ENCODE data around the gene AGAP2.
"Not testable (repeated sequence)": the region's sequence is repeated elsewhere in the genome, so short reads cannot be mapped to it uniquely, and the experiment has no call there.

Gene AGAP2

GRCh38 chr12:57738661-57739237 lies at the start of gene AGAP2:
TSS of gene AGAP2 (minus strand) at chr12:57738742. CDS start at chr12:57738246, 496 bp downstream.
- peak; percentile 48 for DNase-seq

DNA sequence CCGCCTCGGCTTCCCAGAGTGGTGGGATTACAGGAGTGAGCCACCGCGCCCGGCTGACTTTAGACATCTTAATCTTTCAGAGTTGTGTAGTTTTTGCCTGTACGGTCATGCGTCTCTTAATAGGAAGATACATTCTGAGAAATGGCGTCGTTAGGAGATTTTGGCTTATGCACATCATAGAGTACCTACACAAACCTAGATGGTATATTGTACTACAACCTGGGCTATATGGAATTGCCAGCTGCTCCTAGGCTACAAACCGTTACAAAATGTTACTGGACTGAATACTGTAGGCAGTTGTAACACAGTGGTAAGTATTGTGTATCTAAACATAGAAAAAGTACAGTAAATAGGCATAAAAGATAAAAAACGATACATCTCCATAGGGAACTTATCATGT lies 45.3 kb upstream of the AGAP2 start:
- no peak for DNase-seq

DNA sequence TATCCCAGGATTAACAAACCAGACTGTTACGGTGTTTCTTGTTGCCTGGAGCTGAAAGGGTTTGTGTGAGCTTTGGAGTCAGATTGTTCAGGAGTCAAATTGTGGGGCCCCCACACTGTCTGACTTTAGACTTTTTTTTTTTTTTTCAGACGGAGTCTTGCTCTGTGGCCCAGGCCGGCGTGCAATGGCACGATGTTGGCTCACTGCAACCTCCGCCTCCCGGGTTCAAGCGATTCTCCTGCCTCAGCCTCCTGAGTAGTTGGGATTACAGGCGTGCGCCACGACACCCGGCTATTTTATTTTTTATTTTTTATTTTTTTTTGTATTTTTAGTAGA lies 44.9 kb upstream of the AGAP2 start:
- no peak for DNase-seq

DNA sequence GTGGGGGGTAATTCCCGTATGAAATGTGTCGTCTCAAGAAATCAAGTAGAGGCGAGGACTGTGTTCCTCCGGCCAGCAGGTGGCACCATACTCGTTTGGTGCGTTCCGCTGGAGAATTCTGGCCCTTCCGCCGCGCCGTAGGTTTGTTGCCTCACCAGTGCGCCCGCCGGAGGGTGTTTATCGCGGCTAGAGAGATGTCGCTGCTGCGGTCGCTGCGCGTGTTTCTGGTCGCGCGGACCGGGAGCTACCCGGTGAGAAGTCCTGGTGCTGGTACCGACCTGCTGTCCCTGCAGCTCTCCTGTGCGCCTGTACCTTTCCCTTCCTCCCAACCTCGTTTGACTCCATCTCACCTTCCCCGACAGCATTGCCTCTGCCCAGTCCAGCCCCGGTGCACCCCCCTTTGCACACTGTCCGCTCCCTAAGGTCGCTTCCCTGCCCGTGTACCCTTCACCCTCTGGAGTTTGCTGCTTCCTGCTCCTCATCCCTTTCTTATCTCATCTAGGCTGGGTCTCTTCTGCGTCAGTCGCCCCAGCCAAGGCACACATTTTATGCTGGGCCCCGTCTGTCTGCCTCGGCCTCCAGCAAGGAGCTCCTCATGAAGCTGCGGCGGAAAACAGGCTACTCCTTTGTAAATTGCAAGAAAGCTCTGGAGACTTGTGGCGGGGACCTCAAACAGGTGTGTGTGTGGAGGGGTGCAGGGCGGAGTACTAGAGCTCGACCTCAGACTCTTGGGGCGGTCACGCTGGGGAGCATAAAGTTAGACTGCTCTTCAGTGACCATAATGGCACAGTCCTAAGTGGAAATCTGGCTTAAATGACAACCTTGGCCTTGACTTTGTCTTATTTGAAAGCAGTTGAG lies 44.3 kb upstream of the AGAP2 start, which contains the start of gene TSFM:
TSFM (plus strand) TSS at position 180 of the 858 bp plus-strand sequence; CDS start at position 195, 15 bp downstream.
- DNase-seq, result peak; percentile 95

DNA sequence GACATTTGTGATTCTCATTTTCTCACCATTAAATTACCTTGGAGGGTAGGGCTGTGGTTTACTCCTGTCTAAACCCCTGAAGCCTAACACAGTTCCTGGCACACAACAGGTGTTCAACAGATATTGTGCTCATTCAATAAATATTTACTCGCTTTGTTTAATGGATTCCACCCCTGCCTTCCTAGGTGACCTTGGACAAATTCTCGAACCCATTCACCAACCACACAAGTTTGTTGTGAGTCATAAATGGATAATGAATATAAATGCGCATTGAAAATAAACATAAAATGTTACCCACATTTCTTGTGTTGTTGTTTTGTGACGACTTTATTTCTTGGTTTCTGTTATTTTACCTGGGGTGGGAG lies 43.7 kb upstream of the AGAP2 start:
- no peak for DNase-seq

DNA sequence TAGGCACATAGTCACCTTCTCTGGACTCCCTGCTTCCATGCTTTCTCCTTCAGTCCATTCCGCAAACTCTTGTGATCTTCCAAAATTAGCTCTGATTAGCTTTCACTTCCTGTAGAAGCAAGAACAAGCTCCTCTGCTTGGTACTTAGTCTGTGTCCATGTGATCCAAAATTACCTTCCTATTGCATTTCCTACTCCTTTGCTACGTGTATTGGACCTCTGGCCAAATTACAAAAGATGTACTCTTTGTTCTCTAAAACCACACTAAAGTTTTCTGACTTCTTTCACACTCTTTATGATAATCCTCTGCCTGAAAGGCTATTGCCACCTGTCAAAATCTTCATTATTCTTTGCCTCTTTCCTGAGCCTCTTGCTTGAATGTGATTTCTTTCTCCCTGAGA lies 43.3 kb upstream of the AGAP2 start:
- DNase-seq, result no peak

GRCh38 chr12:57781244-57781643 lies 42.7 kb upstream of the AGAP2 start:
- DNase-seq, result no peak

- DNase-seq, result no peak
Measured at GRCh38 chr12:57780284-57780897, 41.8 kb upstream of the AGAP2 start.

- no peak for DNase-seq
Measured at GRCh38 chr12:57779736-57780135, 41.2 kb upstream of the AGAP2 start.

GRCh38 chr12:57777911-57778310 lies 39.4 kb upstream of the AGAP2 start:
- DNase-seq, result no peak

GRCh38 chr12:57777367-57777766 lies 38.8 kb upstream of the AGAP2 start:
- no peak for DNase-seq

DNA sequence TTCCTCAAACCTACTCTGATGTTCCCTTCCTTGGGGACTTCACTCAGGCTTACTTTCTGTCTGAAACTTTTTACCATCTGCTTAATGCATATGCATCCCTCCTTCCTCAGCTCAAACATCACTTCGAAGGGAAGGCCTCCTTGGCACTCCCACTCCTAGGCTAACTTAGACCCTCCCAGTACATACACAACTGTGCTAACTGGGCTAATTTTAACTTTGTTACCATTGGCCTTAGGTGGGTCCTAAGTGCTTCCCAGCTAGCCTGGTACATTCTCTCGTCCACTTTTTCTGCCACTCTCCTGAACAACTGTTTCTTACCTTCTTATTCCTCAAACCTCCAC lies 37.7 kb upstream of the AGAP2 start:
- DNase-seq, result no peak

GRCh38 chr12:57775563-57776246 lies 37.2 kb upstream of the AGAP2 start:
- no peak for DNase-seq

DNA sequence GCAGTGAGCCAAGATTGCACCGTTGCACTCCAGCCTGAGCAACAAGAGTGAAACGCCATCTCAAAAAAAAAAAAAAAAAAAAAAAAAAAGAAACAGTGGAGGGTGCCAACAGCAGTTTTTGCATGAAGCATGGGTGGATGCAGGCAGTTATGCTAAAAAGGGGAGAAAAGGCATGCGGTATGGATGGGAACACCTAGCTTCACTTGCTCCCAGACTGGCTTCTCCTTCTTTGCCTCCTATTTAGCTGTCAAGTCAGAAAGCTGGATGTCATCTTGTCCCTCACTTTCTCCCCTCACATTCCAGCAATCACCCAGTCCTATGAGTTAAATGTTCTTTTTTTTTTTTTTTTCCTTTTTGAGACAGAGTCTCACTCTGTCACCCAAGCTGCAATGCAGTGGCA lies 36.5 kb upstream of the AGAP2 start:
- DNase-seq, result no peak

DNA sequence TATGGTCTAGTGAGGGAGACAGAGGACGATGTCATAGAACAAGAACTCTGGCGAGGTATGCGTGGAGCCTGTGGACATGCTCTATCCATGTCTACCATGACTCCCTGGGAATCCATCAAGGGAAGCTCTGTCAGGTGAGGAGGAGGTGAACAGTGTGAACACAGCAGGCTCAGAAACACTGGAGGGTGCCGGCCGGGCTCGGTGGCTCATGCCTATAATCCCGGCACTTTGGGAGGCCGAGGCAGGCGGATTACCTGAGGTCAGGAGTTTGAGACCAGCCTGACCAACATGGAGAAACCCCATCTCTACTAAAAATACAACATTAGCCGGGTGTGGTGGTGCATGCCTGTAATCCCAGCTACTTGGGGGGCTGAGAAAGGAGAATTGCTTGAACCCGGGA lies 36.1 kb upstream of the AGAP2 start:
- not testable (repeated sequence) for DNase-seq

- DNase-seq, result peak; percentile 45
Measured at GRCh38 chr12:57772429-57773322, 34.1 kb upstream of the AGAP2 start, which contains the start of gene EEF1AKMT3. TSS of gene EEF1AKMT3 (plus strand) at chr12:57772614. CDS start at chr12:57772725, 111 bp downstream.

DNA sequence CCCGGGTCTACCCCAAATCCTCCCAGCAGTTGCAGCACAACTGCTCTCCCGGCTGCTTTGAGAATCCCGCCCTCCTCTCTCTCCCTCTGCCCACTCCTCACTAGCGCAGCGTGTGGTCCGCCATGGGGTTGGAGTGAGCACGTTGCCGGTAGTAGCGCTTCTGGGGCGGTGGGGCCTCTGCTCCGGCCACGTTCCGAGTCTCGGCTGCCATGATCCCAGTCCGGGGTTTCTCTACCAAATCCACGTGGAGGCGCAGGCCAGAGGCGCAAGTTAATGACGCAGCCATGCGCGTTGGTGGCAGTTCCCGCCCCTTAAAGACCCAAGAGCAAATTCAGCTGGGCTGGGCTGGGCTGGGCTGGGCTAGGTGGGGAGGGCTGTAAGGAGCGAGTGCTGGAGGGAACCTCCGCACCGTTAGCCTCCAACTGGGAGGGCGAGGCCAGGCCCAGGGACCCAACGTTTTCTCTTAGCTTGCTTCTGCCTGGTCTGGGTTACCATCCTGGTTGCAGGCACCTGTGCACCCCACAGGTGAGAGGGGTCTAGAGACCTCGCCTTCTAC lies 33.4 kb upstream of the AGAP2 start, which contains the start of gene METTL1:
METTL1 (minus strand) TSS at position 233 of the 556 bp plus-strand sequence; CDS start at position 211, 22 bp downstream.
- peak; percentile 96 for DNase-seq

GRCh38 chr12:57771236-57771872 lies 32.8 kb upstream of the AGAP2 start:
- DNase-seq, result peak; percentile 91

- no peak for DNase-seq
Measured at GRCh38 chr12:57770734-57771133, 32.2 kb upstream of the AGAP2 start.

- DNase-seq, result no peak
Measured at GRCh38 chr12:57769594-57769993, 31.1 kb upstream of the AGAP2 start.

- DNase-seq, result no peak
Measured at GRCh38 chr12:57767876-57768275, 29.3 kb upstream of the AGAP2 start.
